ENCODE data around the gene COL24A1.

The COL24A1 gene

GRCh38 chr1:86156566-86157455 is at the start of gene COL24A1:
Gene COL24A1, minus strand, starts transcription at chr1:86156772. Its CDS starts 376 bp downstream, at chr1:86156396.
- no peak for TF ChIP-seq CTCF (IDR thresholded peaks at IDR 0.05; ENCODE audit: insufficient read depth, low read depth, low read length, missing control alignments)
- peak within 1 kb of the TSS; percentile 38 for H3K4me3 ChIP-seq (ENCODE audit: low read depth, low read length)
- DNase-seq (ENCODE audit: low read depth): peak; percentile 26

- no peak for DNase-seq (ENCODE audit: low read depth)
These were observed 49.2 kb upstream of the COL24A1 start for GRCh38 chr1:86205741-86206140.

DNA sequence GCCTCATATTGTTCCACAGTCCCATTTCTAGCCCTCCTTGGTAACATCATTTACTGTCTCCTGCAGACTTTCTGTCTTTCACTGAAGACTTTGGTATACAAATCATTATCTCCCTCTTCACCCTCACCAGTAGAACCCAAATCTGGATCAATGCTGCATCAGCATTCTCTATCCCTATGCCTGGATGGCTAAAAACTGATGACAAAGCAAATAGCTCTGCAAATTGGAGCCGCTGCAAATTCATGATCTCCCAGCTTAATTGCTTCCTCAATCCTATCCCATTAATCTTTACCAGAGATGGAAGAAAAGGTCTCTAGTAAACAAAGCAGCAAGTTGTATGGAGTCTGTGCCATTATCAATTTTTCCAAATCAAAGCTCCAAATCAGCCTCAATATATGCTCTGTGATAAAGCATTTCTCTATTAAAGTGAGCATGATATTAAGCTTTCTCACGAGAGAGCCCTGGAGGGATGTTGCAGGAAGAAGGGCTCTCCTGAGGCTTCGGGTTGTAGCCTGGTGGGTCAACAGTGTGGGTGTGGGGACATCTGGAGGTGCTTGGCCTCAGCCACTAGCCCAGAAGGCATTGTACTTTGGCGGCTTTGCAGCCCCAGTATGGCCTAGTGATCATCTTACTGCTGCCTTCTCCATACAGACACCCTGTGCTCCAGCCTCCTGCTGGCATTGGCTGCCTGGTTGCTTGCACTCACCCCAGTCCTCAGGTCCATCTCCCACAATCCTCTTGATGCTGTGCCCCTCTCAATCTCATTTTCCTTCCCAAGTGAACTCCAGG is 46.2 kb upstream of the COL24A1 start:
- TF ChIP-seq CTCF (IDR thresholded peaks at IDR 0.05; ENCODE audit: insufficient read depth, low read depth, low read length, missing control alignments): no peak
- DNase-seq (ENCODE audit: low read depth): no peak
- H3K4me3 ChIP-seq (ENCODE audit: low read depth, low read length): no peak overlapping the region

More at GRCh38 chr1:86205741-86206140, 49.2 kb upstream of the COL24A1 start:
- TF ChIP-seq CTCF (IDR thresholded peaks at IDR 0.05; ENCODE audit: insufficient read depth, low read depth, low read length, missing control alignments): no peak
- no peak overlapping the region for H3K4me3 ChIP-seq (ENCODE audit: low read depth, low read length)

GRCh38 chr1:86201311-86201710 is 44.7 kb upstream of the COL24A1 start:
- DNase-seq (ENCODE audit: low read depth): no peak
- TF ChIP-seq CTCF (IDR thresholded peaks at IDR 0.05; ENCODE audit: insufficient read depth, low read depth, low read length, missing control alignments): no peak
- no peak overlapping the region for H3K4me3 ChIP-seq (ENCODE audit: low read depth, low read length)

DNA sequence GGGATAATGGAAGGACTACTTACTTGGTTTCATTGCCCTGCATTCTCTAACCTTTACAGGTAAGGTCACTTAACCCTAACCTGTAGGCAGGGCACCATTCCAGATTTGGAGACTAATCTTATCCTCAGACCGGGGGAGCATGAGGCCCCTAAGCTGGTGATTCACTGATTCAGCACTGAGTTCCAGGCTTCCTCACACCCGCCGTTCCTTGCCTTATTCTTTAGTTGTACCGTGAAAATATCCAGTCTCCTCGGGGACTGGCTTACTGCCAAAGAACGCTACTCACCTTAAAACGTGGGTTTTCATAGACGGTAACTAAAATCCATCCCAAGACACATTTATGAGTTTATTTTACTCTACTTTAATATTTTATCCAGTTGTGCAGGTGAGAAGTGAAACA is 44.3 kb upstream of the COL24A1 start:
- no peak for DNase-seq (ENCODE audit: low read depth)
- no peak for TF ChIP-seq CTCF (IDR thresholded peaks at IDR 0.05; ENCODE audit: insufficient read depth, low read depth, low read length, missing control alignments)
- H3K4me3 ChIP-seq (ENCODE audit: low read depth, low read length): no peak overlapping the region

DNA sequence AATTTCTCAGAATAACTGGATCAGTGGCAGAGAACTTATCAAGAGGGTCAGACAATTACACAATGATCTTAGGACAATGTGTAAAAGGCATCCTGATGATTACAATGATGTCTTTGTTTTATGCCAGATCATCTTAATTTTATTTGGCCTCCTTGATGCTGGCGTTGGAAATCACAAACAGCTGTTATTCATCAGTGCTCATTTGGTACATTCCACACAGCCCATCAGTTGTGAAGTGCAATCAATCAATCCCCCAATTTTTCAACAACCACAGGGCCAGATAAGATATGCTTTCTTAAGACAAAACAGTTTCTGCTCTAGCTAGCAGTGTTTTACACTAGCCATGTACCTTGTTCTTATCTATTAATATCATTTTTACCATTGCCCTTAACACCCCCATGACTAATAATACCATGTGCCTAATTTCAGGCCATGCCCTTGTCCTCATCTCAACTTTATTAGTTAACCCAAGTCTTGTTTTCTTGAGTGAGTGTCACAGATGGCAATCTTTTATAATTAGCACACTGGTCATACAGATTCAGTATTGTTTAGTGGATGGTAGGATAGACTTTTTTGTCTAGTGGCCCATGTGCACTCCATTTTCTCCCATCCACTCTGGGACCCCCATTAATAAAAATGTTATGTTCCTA is 40.8 kb upstream of the COL24A1 start:
- TF ChIP-seq CTCF (IDR thresholded peaks at IDR 0.05; ENCODE audit: insufficient read depth, low read depth, low read length, missing control alignments): no peak
- no peak for DNase-seq (ENCODE audit: low read depth)
- H3K4me3 ChIP-seq (ENCODE audit: low read depth, low read length): no peak overlapping the region
